Heart right ventricle (tissue), 16 donors: Measurements from ENCODE around the gene TRUB1. TPM values are rescaled to one million over a fixed set of nuclear protein-coding genes. Genes with fewer than 3 reads are reported as not detected.

Experiments used
- ATAC-seq, 8 donors: fragments of 200-7000 bp; cut with Tn5 transposase; one replicate each; pipeline ENCODE4 v1.9.1; 2020; ENCODE audit warnings: mild to moderate bottlenecking in 8 of 8, moderate library complexity in 8 of 8, moderate number of reproducible peaks in 1 of 8
- DNase-seq, 2 donors: peaks; one replicate each; pipeline ENCODE4 v3.0.0-alpha.2; 2020
- H3K27ac ChIP-seq, 10 donors: fragments of 200-600 bp; sonication (generic) in 2 of 10; one replicate each; pipeline versions ENCODE4 v1.5.0 to v1.8.0; 2020 to 2022; ENCODE audit warnings: mild to moderate bottlenecking in 3 of 10
- H3K27me3 ChIP-seq, 7 donors: fragments of 200-600 bp; one replicate each; pipeline ENCODE4 v1.8.0; 2021 to 2022; ENCODE audit warnings: mild to moderate bottlenecking in 2 of 7
- H3K36me3 ChIP-seq, 9 donors: fragments of 200-600 bp; sonication (generic) in 1 of 9; one replicate each; pipeline versions ENCODE4 v1.5.0 to v1.8.0; 2020 to 2022; ENCODE audit warnings: mild to moderate bottlenecking in 2 of 9
- H3K4me1 ChIP-seq, 9 donors: fragments of 200-600 bp; sonication (generic) in 1 of 9; one replicate each; pipeline versions ENCODE4 v1.5.0 to v1.8.0; 2020 to 2022; ENCODE audit warnings: mild to moderate bottlenecking in 4 of 9
- H3K4me3 ChIP-seq, 10 donors: fragments of 200-600 bp; sonication (generic) in 2 of 10; one replicate each; pipeline versions ENCODE4 v1.5.0 to v1.8.0; 2020 to 2022; ENCODE audit warnings: mild to moderate bottlenecking in 7 of 10, moderate library complexity in 2 of 10
- H3K9me3 ChIP-seq, 11 donors: fragments of 200-600 bp in 10 of 11; sonication (generic) in 2 of 11; one replicate each; pipeline versions ENCODE4 v1.5.0 to v1.8.0; 2013 to 2022; ENCODE audit warnings: mild to moderate bottlenecking in 2 of 11, control low read depth in 1 of 11, moderate library complexity in 1 of 11
- WGBS, 2 donors: extraction: QIAGEN DNeasy Blood & Tissue Kit; methylation state at CpG; one replicate each; pipeline ENCODE4 v1.1.7; 2013; ENCODE audit warnings: inconsistent platforms in 1 of 2; 5-methylcytosine and 5-hydroxymethylcytosine counted together
- intact Hi-C, 10 donors: fragments of 100-400 bp; cut with DNase I; formaldehyde crosslinking; loops; one replicate each; pipeline versions ENCODE4 v1.11.1 to v1.14.2; 2022
- polyA plus RNA-seq, 2 donors: library from polyadenylated mRNA; stranded (reverse); fragments of 200-250 nt; gene quantifications; one replicate each; pipeline ENCODE4 v1.2.3, GENCODE V29; 2013
- total RNA-seq, 10 donors: library from RNA; stranded (reverse); fragmentation: NEBNext Ultra II Directional in 3 of 10; extraction: Animal tissue kit (Norgen Biotek cat#: 25700) in 3 of 10; gene quantifications; one replicate each; pipeline versions ENCODE4 v1.2.1 to v1.2.4, GENCODE V29; 2021 to 2023
- TF ChIP-seq, protein P1 (sequence below), 9 donors: fragments of 200-600 bp; sonication (generic) in 2 of 9; IDR thresholded peaks; one replicate each; pipeline versions ENCODE4 v1.5.0 to v1.8.0; 2021 to 2022; ENCODE audit warnings: antibody characterized with exemption in 9 of 9, mild to moderate bottlenecking in 5 of 9, moderate library complexity in 1 of 9
- donor health status: Arrhythmogenic right ventricular cardiomyopathy.
- donor health status: ischemic (EF 13 %, LVEDD 7.1; RV severe dilation, severe dysfunction).
- donor health status: healthy with polysubstance abuse.
- donor health status: DM: no; HTN: yes; CAD: no.
- donor health status: DM: no; HTN: no; CAD: no.
- donor health status: ischemic (EF 25% LVEDD 6.9; RV normal size, moderate dysfunction).
- donor health status: ischemic (EF 25% LVEDD 5.7; RV mildly dilated, moderate dysfunction).
- donor health status: healthy.
- donor health status: DM: yes; HTN: yes; CAD: no.
- donor health status: Ischemic cardiomyopathy.
- donor health status: ischemic (EF 35%, LVEDD 5.7; RV mildly dilated, moderate dysfunction).
- donor health status: nonischemic (EF 11% LVEDD 7.7; RV severe dilation, severe dysfunction).
- donor health status: DM: yes; HTN: yes; CAD: no.
- donor health status: PGD.
- donor health status: ischemic (EF 29% LVEDD 5.4; RV normal size, mild dysfunction).
- donor health status: nonischemic (EF 23%, LVEDD 6.1; RV moderate dilation, normal function).

The TRUB1 gene
- total and polyA plus RNA-seq, 12 donors: 3.9 to 29.8 (median 18.6) TPM

DNA sequence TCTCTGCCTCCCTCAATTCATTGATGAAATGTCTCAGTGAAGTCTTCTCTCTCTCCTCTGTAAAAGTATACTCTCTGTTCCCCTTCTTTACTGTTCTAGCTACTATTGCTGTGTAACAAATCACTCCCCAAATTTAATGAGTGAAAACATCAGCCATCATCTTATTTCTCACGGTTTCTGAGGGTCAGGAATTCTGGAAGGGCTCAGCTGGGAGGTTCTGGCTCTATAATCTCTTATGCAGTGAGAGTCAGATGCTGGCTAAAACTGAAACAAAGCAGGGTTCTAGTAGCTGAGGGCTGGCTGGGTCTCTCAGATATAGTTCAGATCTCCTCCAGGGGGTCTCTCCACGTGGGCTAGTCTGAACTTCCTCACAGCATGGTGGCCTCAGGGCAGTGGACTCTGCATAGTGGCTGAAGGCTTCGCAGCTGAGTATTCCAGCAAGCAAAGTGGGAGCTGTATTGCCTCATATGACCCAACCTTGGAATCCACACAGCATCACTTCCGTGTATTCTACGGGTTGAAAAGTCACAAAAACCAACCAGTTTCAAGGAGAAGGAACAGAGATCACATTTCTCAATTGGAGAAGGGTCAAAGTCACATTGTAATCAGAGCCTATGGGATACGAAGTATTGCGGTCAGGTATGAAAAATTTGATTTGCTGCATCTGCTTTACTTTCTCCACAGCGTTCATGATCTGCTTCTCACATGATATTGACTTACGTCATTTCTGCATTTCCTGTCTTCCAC is 80.4 kb downstream of the TRUB1 start:
- Histone ChIP-seq H3K4me3 (no peak overlapping the region), H3K36me3 (no peaks in the 10 kb centered on the region), H3K9me3 (no peaks in the 10 kb centered on the region), H3K27me3 (peaks cover 0 to 2% (median 0%) of the 10 kb centered on the region in 7 donors), H3K27ac (no peak overlapping the region), H3K4me1 (no peaks in the 10 kb centered on the region)
- TF ChIP-seq, protein P1, sequence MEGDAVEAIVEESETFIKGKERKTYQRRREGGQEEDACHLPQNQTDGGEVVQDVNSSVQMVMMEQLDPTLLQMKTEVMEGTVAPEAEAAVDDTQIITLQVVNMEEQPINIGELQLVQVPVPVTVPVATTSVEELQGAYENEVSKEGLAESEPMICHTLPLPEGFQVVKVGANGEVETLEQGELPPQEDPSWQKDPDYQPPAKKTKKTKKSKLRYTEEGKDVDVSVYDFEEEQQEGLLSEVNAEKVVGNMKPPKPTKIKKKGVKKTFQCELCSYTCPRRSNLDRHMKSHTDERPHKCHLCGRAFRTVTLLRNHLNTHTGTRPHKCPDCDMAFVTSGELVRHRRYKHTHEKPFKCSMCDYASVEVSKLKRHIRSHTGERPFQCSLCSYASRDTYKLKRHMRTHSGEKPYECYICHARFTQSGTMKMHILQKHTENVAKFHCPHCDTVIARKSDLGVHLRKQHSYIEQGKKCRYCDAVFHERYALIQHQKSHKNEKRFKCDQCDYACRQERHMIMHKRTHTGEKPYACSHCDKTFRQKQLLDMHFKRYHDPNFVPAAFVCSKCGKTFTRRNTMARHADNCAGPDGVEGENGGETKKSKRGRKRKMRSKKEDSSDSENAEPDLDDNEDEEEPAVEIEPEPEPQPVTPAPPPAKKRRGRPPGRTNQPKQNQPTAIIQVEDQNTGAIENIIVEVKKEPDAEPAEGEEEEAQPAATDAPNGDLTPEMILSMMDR (IDR thresholded peaks at IDR 0.05): no peak
- WGBS, 2 donors: 81% methylated on average over 9 of the region's 9 CpGs
- ATAC-seq (no peak), DNase-seq (no peak)
- intact Hi-C loops: no loop called here

DNA sequence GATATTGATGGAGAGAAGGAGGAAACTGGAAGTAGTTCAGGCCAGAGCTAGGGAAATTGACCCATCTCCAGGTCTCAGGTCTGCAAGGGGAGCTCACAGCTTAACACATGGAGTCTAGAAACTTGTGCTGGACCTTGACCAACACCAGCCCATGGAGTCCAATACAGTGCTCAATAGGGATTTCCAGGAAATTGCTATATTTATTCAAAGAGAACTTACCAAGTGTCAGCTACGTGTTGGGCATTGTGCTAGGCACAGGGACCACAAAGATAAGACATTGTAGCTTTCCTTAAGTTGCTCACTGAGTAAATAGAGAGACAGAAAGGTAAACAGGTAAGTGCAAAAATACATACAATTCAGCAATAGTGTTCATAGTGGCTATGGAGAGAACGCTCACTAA is 82.5 kb downstream of the TRUB1 start:
- Histone ChIP-seq H3K27me3 (no peaks in the 10 kb centered on the region), H3K36me3 (no peaks in the 10 kb centered on the region), H3K9me3 (no peaks in the 10 kb centered on the region), H3K4me3 (no peak overlapping the region), H3K27ac (no peak overlapping the region), H3K4me1 (no peaks in the 10 kb centered on the region)
- ATAC-seq: no peak
- intact Hi-C loops: no loop called here
- TF ChIP-seq, protein P1 (IDR thresholded peaks at IDR 0.05): no peak
- no peak for DNase-seq
- 85 to 87% methylated on average over 2 of the region's 2 CpGs for WGBS, 2 donors

DNA sequence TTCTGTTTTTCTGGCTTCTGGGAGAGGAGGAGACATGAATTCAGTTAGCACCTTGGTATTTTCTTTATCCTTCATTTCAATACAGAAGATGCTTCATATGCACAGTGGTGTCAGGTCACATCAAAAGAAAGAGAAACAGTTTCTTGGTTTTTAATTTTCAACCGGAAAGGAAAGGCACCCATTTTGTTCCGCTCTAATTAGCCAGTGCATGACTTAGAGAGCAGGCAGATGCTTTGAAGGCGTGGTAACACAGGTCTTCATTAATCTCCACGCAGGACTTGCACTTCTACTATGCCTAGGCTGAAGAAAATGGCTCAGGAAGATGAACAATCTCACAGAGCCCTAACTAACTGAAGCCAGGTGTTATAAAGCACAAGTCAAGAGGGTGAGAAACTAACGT is 84.7 kb downstream of the TRUB1 start:
- peaks cover 0 to 7% (median 0%) of the 10 kb centered on the region in 9 donors for H3K4me1 ChIP-seq

DNA sequence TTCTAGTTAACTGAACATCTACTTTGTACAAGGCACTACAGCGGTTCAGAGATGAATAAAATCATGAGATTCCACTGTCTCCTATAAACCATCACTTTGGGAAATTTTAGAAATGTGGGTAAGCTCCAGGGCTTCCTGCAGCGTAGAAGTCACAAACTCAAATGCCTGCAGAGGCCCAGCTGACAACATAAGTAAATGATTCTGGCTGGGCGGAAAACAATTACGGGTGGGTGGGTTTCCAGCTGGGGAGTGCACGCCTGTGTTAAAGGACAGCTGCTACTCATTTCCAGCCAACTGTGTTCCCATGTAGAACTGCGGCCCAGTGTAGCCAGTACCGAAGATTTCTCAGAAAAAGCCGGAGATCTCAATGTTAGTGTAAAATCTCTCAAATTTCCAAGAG is 85.7 kb downstream of the TRUB1 start:
- WGBS, 2 donors: 89 to 90% methylated on average over 8 of the region's 8 CpGs
- no peaks in the 10 kb centered on the region for H3K36me3 ChIP-seq
- intact Hi-C loops: no loop called here
- ATAC-seq (no peak), DNase-seq (no peak)
- peaks cover 0 to 7% (median 0%) of the 10 kb centered on the region in 9 donors for H3K4me1 ChIP-seq
- H3K4me3 ChIP-seq: no peak overlapping the region
- no peak overlapping the region for H3K27ac ChIP-seq
- TF ChIP-seq, protein P1 (IDR thresholded peaks at IDR 0.05): no peak
- H3K27me3 ChIP-seq: no peaks in the 10 kb centered on the region
- H3K9me3 ChIP-seq: no peaks in the 10 kb centered on the region

More for the DNA sequence above, 84.7 kb downstream of the TRUB1 start:
- TF ChIP-seq, protein P1 (IDR thresholded peaks at IDR 0.05): no peak
- no peak for ATAC-seq
- Histone ChIP-seq H3K27me3 (no peaks in the 10 kb centered on the region), H3K27ac (no peak overlapping the region), H3K9me3 (no peaks in the 10 kb centered on the region), H3K36me3 (no peaks in the 10 kb centered on the region), H3K4me3 (no peak overlapping the region)
- WGBS, 2 donors: 74 to 75% methylated on average over 5 of the region's 5 CpGs
- no peak for DNase-seq
- intact Hi-C loops: no loop called here
